Activated T-helper 9 cell treated with anti-CD3 and anti-CD28 coated beads, Interleukin-2, amount 50 U/mL, for 16 hours (primary cell): Measurements from ENCODE around the gene ARFIP1.
"Not testable (repeated sequence)": the region's sequence is repeated elsewhere in the genome, so short reads cannot be mapped to it uniquely, and the experiment has no call there.

Source experiments
- DNase-seq: peaks from one replicate; pipeline ENCODE4 v3.0.0-alpha.2; 2020; ENCODE audit warnings: low read depth

Gene ARFIP1

DNA sequence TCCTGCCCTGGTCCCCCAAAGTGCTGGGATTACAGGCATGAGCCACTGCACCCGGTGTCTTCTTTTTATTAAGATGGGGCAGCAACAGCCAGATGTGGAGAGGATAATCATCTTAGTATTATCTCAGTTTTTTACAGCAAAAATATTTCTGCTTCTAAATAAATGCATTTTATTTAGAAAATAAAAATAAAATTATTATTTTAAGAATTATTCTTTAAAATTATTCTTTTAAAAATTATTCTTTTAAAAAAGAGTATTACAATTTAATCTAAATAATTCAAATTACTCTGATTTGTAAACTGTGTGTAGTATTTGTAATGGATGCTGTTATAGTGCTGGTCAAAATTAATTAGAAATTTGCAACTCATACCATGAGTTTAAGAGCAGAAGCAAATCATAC, 67.6 kb downstream of the ARFIP1 start:
- no peak for DNase-seq

DNA sequence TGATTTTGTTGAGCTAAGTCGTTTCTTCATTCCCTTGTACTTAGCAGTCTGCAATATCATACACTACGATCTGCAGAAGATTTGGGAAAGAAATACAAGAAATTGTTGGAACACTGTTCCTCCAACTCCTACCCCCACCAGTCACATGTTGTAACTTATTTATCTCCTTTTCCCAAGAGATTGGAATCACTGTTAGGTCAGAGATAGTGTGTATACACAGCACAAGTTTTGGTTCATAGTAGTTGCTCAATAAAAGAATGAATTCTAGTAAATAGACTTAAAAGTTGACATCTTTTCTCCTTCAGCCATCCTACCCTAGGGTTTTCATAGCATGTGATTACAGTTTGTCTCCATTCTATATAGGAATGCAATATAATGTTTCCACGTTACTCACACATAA, 68.8 kb downstream of the ARFIP1 start:
- no peak for DNase-seq

DNA sequence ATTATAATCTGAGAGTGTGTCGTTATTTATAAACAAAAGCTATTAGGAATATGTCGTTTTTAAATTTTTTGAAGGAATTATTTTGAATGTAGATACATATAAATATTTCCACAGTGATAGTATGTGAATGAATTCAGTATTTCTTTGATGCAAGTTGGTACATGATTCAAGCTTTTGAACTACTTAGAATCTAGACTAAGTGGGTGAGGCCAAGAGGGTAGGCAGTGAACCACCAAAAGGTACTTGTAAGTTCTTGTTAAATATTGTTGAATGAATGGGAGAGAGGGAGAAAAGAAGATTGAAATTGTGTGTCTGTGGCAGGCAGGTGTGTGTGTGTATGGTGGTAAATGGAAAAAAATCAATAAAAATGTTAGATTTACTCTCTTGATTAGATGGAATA, 69.6 kb downstream of the ARFIP1 start:
- no peak for DNase-seq

DNA sequence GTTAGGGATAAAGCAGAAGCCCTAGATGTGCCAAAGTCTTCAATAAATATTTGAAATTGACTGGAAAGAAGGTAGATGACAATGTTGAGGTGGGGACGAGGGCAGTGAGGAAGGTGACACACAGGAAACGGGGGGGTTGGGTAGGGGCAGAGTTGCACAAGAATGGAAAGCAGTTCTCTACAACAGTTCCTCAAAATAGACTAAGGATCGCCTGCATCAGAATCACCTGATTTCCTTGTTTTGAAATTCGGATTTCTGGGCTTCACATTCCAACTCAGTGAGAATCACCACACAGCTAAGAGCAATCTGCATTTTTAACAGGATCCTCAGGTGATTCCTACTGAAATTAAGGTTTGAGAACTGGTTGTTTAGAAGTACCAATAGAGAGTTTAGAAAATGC, 70.6 kb downstream of the ARFIP1 start:
- no peak for DNase-seq

DNA sequence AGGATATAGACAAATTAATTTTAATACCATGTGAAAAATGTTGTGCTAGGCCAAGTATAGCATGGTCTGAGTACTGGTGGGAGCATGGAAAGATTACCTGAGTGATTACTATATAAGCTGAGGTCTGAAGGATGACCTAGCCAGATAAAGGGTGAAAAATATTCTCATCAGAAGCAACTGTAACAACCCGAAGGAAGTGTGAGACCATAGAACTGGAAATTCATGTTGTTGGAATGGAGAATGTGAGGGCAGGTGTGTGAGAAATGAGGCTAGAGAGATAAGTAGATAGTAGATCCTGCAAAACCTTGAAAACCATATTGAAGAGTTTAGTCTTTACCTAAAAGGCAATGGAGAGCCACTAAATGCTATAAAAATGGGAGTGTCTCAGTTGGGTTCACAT, 71.5 kb downstream of the ARFIP1 start:
- DNase-seq: no peak

DNA sequence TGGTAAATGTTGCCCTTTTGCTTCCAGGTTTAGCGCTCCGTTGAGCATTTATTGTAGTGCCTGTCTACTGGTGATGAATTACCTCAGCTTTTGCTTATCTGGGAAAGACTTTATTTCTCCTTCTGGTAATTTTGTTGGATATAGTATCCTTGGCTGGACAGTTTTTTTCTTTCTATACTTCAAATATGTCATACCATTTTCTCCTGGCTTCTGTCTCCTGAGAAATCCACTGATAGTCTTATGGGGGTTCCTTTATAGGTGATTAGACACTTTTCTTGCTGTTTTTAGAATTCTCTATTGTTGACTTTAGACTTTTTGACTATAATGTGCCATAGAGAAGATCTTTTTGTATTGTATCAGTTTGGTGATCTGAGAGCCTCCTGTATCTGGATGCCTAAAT, 73.5 kb downstream of the ARFIP1 start:
- DNase-seq: no peak

DNA sequence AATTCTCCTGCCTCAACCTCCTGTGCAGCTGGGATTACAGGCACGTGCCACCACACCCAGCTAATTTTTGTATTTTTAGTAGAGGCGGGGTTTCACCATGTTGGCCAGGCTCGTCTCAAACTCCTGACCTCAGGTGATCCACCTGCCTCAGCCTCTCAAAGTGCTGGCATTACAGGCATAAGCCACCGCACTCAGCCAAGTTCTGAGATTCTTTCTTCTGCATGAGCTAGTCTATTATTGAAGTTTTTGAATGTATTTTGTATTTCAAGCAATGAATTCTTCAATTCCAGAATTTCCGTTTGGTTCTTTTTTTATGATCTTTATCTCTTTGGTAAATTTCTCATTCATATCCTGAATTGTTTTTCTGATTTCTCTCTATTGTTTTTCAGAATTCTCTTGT, 74.3 kb downstream of the ARFIP1 start:
- not testable (repeated sequence) for DNase-seq

DNA sequence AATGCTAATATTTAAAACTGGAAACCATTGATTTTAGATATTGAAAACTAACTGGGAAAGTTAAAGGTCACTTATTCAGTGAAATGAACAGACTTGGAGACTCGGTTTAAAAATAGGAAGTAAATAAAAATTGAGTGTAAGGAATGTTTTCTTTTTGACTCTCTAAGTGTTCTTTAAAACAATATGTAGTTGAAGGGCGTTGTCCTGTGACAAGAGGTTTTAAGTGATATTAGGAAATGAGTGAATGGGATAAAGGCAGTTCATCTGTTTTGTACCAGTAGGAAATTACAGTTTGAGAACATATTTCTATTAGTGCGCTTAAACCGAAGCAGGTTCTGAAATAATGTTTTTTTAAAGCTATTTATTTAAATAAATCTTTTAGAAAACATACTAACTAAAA, 77.2 kb downstream of the ARFIP1 start:
- no peak for DNase-seq

DNA sequence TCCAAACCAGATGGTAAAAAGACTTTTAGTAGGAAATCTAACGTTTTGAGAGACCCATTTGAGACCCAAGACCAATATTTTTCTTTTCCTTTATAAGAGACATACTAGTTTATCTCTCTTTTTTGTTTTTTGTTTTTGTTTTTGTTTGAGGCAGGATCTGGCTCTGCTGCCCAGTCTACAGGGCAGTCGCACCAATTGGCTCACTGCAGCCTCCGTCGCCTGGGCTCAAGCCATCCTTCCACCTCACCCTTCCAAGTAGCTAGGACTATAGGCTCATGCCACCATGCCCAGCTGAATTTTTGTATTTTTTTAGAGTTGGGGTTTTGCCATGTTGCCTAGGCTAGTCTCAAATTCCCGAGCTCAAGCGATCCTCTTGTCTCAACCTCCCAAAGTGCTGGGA, 79.2 kb downstream of the ARFIP1 start:
- DNase-seq: no peak

DNA sequence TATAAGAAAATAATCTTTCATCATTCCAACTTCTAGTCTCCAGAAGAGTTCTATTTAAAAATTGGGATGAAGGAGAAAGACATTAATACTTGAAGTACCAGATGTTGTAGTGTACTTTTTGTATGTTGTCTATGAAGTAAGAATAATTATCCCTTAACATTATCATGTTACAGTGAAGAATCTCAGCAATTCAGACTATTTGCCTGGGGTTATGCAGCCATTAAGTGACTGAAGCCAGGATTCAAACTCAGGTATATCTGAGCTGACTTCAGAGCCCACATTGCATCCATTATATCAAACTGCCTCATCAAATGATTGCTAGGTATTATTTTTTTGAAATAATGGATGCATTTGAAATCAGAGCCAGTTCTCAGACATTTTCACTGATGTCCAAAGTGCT, 80.3 kb downstream of the ARFIP1 start:
- no peak for DNase-seq

DNA sequence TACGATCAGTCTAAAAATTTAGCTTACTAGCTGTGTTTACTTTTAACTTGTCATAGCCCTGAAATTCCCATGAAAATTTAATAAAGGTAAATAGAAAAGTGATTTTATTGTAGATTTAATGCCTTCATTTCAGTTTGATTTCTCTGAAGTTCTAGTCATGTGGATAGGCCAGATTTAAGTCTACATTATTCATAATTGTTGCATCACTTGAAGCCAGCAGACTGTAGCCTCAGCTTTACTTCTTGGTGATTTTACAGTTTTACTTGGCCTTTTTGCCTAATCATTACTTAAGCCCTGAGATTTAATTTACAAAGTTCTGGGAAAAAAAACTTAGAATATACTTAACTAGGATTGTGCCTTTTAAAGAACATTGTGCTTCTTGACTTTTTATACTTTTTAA, 82.9 kb downstream of the ARFIP1 start:
- DNase-seq: no peak

DNA sequence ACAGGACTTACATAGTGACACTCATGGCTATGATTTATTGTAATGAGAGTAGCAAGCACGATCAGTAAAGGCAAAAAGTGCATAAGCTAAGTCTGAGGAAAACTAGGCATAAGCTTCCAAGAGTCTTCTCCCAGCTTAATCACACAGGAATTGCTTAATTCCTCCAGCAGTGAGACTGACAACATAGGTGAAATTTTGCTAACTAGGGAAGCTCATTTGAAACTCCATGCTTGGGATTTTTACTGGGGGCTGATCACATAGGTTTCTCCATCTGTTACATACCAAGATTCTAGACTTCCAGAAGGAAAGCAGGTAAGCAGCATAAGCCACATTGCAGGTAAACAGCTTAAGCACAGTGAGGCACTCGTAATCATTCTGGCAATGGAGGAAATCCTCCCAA, 84.6 kb downstream of the ARFIP1 start:
- DNase-seq: no peak

DNA sequence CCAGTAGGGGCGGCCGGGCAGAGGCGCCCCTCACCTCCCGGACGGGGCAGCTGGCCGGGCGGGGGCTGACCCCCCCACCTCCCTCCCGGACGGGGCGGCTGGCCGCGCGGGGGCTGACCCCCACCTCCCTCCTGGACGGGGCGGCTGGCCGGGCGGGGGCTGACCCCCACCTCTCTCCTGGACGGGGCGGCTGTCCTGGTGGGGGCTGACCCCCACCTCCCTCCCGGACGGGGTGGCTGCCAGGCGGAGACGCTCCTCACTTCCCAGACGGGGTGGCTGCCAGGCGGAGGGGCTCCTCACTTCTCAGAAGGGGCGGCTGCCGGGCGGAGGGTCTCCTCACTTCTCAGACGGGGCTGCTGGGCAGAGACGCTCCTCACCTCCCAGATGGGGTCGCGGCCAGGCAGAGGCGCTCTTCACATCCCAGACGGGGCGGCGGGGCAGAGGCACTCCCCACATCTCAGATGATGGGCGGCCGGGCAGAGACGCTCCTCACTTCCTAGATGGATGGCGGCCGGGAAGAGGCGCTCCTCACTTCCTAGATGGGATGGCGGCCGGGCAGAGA, 86.8 kb downstream of the ARFIP1 start:
- not testable (repeated sequence) for DNase-seq

DNA sequence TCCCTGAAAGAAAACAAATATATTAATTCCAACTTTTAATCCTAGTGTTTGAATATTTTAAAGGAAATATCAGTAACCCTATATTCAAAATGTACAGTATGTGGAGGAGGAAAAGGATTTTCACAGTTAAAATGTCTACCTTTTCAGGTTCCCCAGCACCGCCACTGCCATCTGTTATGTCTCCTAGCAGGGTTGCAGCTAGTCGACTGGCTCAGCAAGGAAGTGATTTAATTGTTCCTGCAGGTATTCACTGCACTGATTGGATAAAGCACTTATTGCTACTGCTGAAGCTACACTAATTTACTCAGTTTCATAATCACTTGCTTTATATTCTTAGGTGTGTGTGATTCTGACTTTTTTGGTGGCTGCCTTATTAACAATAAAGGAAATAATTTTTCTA, 90.9 kb downstream of the ARFIP1 start:
- DNase-seq: no peak

DNA sequence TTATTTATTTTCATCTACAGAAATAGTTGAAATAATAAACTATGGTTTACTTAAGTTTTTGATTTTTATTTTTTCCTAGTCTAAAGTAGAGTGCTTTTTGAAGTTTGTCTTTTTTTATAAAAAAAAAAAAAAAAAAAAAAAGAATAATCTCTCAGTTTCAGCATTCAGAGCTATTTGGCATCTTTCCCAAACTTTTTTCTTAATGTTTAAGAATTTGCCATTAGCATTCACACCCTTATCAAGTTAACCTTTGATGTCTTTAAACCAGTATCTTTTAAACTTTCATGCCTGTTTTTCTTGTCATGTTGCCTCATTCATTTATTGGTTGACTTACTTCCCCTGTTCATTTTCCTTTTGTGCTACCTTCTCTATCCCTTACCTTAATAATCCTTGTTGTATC, 95.5 kb downstream of the ARFIP1 start:
- no peak for DNase-seq

DNA sequence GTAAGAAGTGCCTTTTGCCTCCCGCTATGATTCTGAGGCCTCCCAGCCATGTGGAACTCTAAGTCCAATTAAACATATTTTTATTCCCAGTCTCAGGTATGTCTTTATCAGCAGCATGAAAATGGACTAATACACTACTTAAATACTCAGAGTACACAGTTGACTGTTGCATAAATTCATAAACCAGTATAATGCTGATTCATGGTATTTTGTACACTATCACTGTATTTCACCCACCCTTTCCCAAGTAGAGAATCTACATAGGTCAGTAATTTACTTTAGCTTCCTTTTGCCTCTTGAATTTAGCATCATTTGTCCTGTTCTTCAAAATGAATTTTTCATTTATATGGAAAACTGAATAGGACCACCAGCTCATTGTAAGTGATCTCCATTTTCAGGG, 98.1 kb downstream of the ARFIP1 start:
- no peak for DNase-seq

DNA sequence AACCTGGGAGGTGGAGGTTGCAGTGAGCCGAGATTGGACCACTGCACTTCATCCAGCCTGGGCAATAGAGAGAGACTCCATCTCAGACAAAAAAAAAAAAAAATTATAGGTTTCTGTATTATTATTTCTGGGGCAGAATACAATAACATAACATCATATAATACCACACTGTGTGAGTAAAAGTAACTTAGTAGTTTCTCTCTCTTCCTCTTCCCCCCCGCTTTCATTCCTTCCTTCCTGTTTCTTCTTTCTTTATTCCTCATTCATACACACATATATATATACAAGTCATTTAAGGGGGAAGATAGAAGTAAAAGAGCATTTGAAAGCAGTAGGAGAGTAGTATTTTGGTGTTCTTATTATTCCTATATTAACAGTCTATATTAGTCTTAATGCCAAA, 100.5 kb downstream of the ARFIP1 start:
- DNase-seq: no peak

DNA sequence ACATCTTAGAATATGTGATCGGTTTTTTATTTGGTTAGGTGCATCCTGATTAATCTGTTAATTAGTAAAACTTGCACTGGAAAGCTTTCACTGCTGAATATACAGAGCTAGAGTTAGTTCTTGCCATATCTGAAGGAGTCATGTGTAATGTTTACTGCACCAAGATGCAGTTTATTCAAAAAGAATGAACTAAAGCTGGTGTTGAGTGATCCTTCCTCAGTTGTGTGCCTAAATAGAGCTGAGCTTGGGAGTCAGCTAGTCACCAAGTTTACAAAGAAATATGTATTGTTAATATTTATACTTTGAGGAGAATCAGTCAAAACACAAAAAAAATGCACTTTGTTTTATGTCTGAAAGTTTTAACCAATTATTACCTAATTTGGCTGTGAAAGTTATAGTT, 102.2 kb downstream of the ARFIP1 start:
- DNase-seq: no peak

DNA sequence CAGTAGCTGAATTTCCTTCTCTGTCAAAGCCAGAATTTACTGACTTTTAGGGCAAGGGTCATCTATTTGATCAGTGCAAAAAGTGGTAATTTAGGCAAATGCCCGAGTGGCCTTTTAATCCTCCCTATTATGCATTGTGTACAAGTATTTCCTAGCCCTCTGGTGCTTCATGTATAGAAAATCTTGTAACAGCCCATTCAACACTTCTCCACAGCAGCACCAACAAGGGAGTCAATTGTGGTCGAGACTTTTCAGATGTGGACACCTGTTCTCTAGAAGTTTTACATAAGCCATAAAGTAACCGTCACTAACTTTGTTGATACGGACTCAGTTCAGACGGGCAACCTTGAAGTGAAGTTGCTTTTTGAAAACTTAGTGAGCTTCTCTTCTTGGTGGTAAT, 105.4 kb downstream of the ARFIP1 start:
- no peak for DNase-seq

DNA sequence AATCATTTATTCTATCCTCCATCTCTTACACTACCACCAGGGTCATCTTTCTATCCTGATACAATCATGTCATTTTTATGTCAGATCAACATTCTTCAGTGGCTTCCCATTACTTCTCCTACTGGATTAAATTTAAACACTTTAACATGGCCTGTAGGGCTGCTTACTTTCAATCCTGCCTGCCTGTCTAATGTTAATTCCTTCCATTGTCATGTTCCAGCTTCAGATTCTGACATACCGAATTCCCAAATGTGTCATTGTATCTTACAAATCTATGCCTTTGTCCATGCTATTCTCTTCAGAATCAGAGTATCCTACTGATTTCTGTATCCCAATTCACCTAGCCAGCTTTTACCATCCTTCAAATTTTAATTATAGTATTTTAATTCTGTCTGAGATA, 106.4 kb downstream of the ARFIP1 start:
- no peak for DNase-seq

DNA sequence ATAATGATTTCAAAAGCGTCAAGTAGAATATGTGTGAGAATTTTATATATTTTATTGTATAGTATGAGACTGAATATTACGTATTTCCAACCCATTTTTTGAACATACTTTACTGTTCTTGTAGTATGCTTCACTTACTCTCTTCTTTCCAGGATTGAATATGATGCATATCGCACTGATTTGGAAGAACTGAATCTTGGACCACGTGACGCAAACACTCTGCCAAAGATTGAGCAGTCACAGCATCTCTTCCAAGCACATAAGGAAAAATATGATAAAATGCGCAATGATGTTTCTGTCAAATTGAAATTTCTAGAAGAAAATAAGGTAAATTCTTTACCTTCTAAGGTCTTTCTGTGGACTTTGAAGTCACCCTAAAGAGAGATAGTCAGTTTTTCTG, 108.2 kb downstream of the ARFIP1 start:
- DNase-seq: no peak

DNA sequence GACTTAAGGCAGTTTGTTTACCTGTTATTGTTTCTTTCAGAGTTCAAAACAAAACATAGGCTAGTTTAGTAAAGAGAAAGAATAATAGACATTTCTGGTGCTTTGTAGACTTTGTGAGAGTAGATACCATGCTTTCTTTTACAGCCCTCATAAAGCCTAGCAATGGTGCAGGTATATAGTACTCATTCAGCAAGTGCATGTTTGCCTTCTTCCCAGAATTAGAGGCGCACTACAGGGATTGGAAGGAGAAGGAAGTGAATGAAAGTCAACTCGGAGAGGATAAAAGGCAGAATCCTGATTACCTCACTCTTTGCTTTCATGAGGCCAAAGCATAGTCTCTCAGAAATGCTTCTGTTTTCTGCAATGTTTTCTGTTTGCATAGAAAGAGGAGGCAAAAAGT, 113.2 kb downstream of the ARFIP1 start:
- DNase-seq: no peak

DNA sequence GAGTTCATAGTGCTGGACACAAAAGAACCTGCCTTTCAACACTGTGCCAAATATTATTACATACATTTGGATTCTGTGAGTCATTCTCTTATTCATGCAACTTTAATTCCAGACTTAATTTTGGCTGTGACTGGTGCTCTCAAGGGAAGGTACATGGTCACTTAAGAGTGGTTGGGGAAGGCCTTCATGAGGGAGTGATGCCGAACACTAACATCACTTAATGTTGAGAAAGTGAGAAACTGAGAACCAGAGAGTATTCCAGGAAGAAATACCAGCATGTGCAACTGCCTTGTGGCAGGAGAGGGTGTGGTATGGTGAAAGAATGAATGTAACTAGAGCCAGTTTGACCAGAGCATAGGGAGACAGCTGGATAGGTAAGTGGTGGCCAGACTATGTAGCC, 114.9 kb downstream of the ARFIP1 start:
- DNase-seq: no peak

DNA sequence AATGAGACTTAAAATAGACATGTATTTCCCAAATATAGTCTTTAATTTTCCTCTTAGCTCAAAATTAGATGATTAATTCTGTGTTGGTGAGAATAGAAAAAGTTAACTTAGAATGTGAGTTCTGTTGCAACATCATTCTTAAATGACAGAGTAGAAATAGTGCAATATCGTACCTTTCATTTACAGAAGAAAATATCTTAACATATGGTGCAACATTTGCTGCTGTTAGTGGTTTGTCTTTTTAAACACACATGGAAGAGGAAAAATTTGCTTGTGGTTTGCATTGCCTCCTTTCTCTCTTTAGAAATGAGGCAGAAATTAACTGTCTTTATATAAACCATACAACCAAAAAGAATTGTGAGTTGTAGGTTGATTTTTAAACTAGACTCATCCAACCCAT, 117.1 kb downstream of the ARFIP1 start:
- DNase-seq: no peak

DNA sequence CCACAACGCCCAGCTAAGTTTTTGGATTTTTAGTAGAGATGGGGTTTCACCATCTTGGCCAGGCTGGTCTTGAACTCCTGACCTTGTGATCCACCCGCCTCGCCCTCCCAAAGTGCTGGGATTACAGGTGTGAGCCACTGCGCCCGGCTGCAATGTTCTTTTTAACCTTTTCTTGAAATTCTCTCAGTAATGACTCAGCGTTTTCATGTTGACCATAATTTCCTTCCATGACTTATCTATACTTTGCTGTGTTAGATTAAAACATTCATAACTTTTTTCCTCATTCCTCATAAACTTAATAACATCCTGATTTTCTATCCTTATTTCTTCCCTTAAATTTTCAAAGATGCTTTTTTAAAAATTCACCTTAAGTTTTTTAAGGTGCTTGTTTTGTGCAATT, 118.4 kb downstream of the ARFIP1 start:
- DNase-seq: not testable (repeated sequence)
